ENCODE results near the gene ANKMY1. TPM values are rescaled to one million over a fixed set of nuclear protein-coding genes. Genes with fewer than 3 reads are reported as not detected.

Gene ANKMY1
- total and polyA plus RNA-seq, 3 donors from 2014 or later, result 57.3 to 92.5 (median 75.7) TPM

- Histone ChIP-seq H3K27me3 (no peaks in the 10 kb centered on the region), H3K4me3 (no peak overlapping the region), H3K9me3 (no peaks in the 10 kb centered on the region), H3K27ac (no peak overlapping the region), H3K4me1 (peaks cover 4% of the 10 kb centered on the region), H3K36me3 (ENCODE audit: low read depth, missing control alignments) (no peaks in the 10 kb centered on the region)
- no peak for DNase-seq
- 81 to 83% methylated on average over 10 to 12 of the region's 12 CpGs for WGBS, 2 donors
- TF ChIP-seq POLR2A (IDR thresholded peaks at IDR 0.05), result no peak
- intact Hi-C loops (cut with DNase I; ENCODE audit: low total_unique reads), result no loop called here
Observed at GRCh38 chr2:240520974-240521350, 36.8 kb downstream of the ANKMY1 start.

DNA sequence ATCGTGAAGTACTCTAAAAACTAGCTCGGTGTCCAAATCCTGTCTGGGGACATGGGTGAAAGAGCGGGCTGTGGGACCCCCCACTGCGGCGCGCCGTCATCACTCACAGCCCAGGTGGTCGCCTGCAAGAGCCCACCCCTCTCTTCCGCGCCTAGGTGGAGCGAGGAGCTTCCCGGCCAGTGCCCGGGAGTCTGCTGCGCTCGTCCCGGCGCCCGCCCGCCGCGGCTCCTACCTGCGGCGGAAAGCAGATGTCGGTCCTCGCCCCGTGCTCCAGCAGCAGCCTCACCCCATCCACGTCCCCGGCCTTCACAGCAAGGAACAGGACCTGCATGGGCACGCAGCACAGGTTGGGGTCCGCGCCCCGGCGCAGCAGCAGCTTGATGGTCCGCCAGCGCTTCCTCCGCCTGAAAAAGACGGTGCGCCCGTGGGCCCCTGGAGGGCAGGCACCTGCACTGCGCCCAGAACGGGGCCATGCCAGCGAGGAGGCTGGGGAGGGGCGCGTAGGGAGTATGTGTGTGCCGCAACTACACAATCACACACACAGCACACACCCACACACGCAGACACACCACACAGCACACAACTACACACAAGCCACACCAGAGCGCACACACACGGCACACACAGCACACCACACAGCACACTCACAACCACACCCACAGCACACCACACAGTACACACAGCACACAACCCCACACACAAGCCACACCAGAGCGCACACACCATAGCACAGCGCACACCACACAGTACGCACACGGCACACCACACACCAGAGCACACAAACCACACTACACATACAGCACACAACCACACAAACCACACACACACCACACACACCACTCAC lies 37.4 kb downstream of the ANKMY1 start:
- Histone ChIP-seq H3K9me3 (no peaks in the 10 kb centered on the region), H3K27me3 (no peaks in the 10 kb centered on the region), H3K4me3 (peak overlapping the region in 1 of 2 donors; percentile 34), H3K27ac (no peak overlapping the region), H3K4me1 (peaks cover 4% of the 10 kb centered on the region), H3K36me3 (ENCODE audit: low read depth, missing control alignments) (no peaks in the 10 kb centered on the region)
- intact Hi-C loops (cut with DNase I; ENCODE audit: low total_unique reads), result no loop called here
- 30 to 42% methylated on average over 12 to 34 of the region's 52 CpGs for WGBS, 2 donors
- DNase-seq, result no peak
- TF ChIP-seq POLR2A (IDR thresholded peaks at IDR 0.05), result no peak
- TF ChIP-seq, protein P1, sequence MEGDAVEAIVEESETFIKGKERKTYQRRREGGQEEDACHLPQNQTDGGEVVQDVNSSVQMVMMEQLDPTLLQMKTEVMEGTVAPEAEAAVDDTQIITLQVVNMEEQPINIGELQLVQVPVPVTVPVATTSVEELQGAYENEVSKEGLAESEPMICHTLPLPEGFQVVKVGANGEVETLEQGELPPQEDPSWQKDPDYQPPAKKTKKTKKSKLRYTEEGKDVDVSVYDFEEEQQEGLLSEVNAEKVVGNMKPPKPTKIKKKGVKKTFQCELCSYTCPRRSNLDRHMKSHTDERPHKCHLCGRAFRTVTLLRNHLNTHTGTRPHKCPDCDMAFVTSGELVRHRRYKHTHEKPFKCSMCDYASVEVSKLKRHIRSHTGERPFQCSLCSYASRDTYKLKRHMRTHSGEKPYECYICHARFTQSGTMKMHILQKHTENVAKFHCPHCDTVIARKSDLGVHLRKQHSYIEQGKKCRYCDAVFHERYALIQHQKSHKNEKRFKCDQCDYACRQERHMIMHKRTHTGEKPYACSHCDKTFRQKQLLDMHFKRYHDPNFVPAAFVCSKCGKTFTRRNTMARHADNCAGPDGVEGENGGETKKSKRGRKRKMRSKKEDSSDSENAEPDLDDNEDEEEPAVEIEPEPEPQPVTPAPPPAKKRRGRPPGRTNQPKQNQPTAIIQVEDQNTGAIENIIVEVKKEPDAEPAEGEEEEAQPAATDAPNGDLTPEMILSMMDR (IDR thresholded peaks at IDR 0.05), result no peak

GRCh38 chr2:240519396-240520129 lies 38.2 kb downstream of the ANKMY1 start:
- H3K9me3 ChIP-seq, result no peaks in the 10 kb centered on the region
- DNase-seq, result no peak
- H3K27me3 ChIP-seq, result no peaks in the 10 kb centered on the region
- H3K4me1 ChIP-seq, result peaks cover 4% of the 10 kb centered on the region
- TF ChIP-seq, protein P1 (IDR thresholded peaks at IDR 0.05), result no peak
- TF ChIP-seq POLR2A (IDR thresholded peaks at IDR 0.05), result no peak
- H3K4me3 ChIP-seq, result peak overlapping the region in 1 of 2 donors; percentile 34
- WGBS, 2 donors, result 29 to 37% methylated on average over 25 of the region's 25 CpGs
- H3K36me3 ChIP-seq (ENCODE audit: low read depth, missing control alignments), result no peaks in the 10 kb centered on the region
- intact Hi-C loops (cut with DNase I; ENCODE audit: low total_unique reads), result no loop called here
- H3K27ac ChIP-seq, result no peak overlapping the region

- 71 to 81% methylated on average over 5 of the region's 5 CpGs for WGBS, 2 donors
- no peak overlapping the region for H3K4me3 ChIP-seq
- no peaks in the 10 kb centered on the region for H3K27me3 ChIP-seq
- peaks cover 4% of the 10 kb centered on the region for H3K4me1 ChIP-seq
- no peaks in the 10 kb centered on the region for H3K9me3 ChIP-seq
- DNase-seq, result no peak
- TF ChIP-seq, protein P1 (IDR thresholded peaks at IDR 0.05), result no peak
- TF ChIP-seq POLR2A (IDR thresholded peaks at IDR 0.05), result no peak
- no peak overlapping the region for H3K27ac ChIP-seq
- no peaks in the 10 kb centered on the region for H3K36me3 ChIP-seq (ENCODE audit: low read depth, missing control alignments)
- intact Hi-C loops (cut with DNase I; ENCODE audit: low total_unique reads), result no loop called here
Observed at GRCh38 chr2:240518981-240519380, 38.8 kb downstream of the ANKMY1 start.

DNA sequence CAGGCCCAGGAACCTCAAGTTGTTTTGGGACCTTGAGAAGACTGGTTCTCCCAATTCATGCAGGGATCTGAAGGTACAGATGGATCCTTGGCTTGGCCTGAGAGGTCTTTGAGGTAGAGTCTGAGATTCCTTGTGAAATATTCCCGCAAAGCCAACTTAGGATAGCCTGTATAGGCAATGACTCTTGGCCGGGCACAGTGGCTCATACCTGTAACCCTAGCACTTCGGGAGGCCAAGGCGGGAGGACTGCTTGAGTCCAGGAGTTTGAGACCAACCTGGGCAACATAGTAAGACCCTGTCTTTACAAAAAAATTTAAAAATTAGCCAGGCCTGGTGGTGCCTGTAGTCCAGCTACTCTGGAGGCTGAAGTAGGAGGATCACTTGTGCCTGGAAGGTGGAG lies 40.4 kb downstream of the ANKMY1 start:
- H3K9me3 ChIP-seq, result no peaks in the 10 kb centered on the region
- H3K27me3 ChIP-seq, result no peaks in the 10 kb centered on the region
- H3K36me3 ChIP-seq (ENCODE audit: low read depth, missing control alignments), result no peaks in the 10 kb centered on the region
- peaks cover 4% of the 10 kb centered on the region for H3K4me1 ChIP-seq
- H3K27ac ChIP-seq, result no peak overlapping the region
- H3K4me3 ChIP-seq, result no peak overlapping the region
- 100% methylated on average over 4 of the region's 4 CpGs for WGBS, 2 donors
- no peak for DNase-seq
- TF ChIP-seq, protein P1 (IDR thresholded peaks at IDR 0.05), result no peak
- TF ChIP-seq POLR2A (IDR thresholded peaks at IDR 0.05), result no peak
- intact Hi-C loops (cut with DNase I; ENCODE audit: low total_unique reads), result no loop called here

Measured in testis (tissue), 3 donors.